Testis (tissue), 2 donors: ENCODE results near the gene ASCL4.

Experiments used
- CTCF ChIP-seq, 3 experiments: fragments of 450-650 bp in 2 of 3; fragments of 200-600 bp in 1 of 3; sonication (generic) in 1 of 3; IDR thresholded peaks; one replicate each; pipeline ENCODE4 v1.5.1; 2016 to 2019; ENCODE audit warnings: antibody characterized with exemption in 3 of 3, mild to moderate bottlenecking in 2 of 3, moderate library complexity in 1 of 3
- POLR2A ChIP-seq: fragments of 450-650 bp; IDR thresholded peaks from one replicate; pipeline ENCODE4 v1.6.1; 2017; ENCODE audit warnings: antibody characterized with exemption, mild to moderate bottlenecking, moderate library complexity

- no peak for TF ChIP-seq CTCF (IDR thresholded peaks at IDR 0.05)
- TF ChIP-seq POLR2A, result no peak
Observed at GRCh38 chr12:107794451-107794850, 19.9 kb downstream of the ASCL4 start.
